Measurements from ENCODE around the gene FUT8.

Gene FUT8

DNA sequence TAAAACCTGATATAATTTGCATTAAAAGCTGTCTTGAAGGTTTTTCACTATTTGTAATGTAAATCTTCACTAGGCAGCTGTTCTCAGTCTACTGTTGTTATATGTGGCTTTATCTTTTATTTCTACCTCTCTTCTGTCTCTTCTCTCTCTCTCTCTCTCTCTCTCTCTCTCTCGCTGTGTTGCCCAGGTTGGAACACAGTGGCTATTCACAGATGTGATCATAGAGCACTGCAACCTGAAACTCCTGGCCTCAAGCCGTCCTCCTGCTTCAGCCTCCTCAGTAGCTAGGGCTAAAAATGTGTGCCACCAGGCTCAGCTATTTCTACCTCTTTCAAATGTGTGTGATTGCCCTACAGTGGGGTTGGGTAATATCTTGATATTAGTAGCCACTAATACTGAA, 21.1 kb downstream of the FUT8 start:
- peak overlapping the region; percentile 37 for H3K4me2 ChIP-seq (ENCODE audit: low read depth, low read length, poor library complexity, severe bottlenecking)
- peaks cover 76% of the 10 kb centered on the region for H3K79me2 ChIP-seq (ENCODE audit: insufficient read depth, low read length)
- H3K9ac ChIP-seq (ENCODE audit: low read depth, low read length, poor library complexity, severe bottlenecking) = no peak overlapping the region
- no peak for TF ChIP-seq EZH2phosphoT487 (IDR thresholded peaks at IDR 0.05; ENCODE audit: borderline replicate concordance)
- TF ChIP-seq, protein P1, sequence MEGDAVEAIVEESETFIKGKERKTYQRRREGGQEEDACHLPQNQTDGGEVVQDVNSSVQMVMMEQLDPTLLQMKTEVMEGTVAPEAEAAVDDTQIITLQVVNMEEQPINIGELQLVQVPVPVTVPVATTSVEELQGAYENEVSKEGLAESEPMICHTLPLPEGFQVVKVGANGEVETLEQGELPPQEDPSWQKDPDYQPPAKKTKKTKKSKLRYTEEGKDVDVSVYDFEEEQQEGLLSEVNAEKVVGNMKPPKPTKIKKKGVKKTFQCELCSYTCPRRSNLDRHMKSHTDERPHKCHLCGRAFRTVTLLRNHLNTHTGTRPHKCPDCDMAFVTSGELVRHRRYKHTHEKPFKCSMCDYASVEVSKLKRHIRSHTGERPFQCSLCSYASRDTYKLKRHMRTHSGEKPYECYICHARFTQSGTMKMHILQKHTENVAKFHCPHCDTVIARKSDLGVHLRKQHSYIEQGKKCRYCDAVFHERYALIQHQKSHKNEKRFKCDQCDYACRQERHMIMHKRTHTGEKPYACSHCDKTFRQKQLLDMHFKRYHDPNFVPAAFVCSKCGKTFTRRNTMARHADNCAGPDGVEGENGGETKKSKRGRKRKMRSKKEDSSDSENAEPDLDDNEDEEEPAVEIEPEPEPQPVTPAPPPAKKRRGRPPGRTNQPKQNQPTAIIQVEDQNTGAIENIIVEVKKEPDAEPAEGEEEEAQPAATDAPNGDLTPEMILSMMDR (conservative IDR thresholded peaks at IDR 0.05; ENCODE audit: low read length) = no peak
- peaks cover 4% of the 10 kb centered on the region for H4K20me1 ChIP-seq (ENCODE audit: insufficient read depth, low read length, poor library complexity, severe bottlenecking)
- no peaks in the 10 kb centered on the region; the same call in 1 of the 2 replicates for H3K36me3 ChIP-seq (ENCODE audit: insufficient read depth, low read length)
- H3F3A ChIP-seq (ENCODE audit: low read depth) = no peaks in the 10 kb centered on the region
- H3K4me3 ChIP-seq (ENCODE audit: low read length, poor library complexity, severe bottlenecking) = no peak overlapping the region
- peaks cover 3% of the 10 kb centered on the region for H3K9me3 ChIP-seq (ENCODE audit: insufficient read depth, low read depth, low read length)
- H2AFZ ChIP-seq (ENCODE audit: low read length) = no peak overlapping the region
- no peaks in the 10 kb centered on the region for H3K9me2 ChIP-seq (replicated peaks; ENCODE audit: low read depth, low read length)
- H3K27me3 ChIP-seq (ENCODE audit: insufficient read depth, low read length, poor library complexity, severe bottlenecking) = no peaks in the 10 kb centered on the region
- H3K4me1 ChIP-seq (ENCODE audit: insufficient read depth, low read length, poor library complexity, severe bottlenecking) = peaks cover 41% of the 10 kb centered on the region

DNA sequence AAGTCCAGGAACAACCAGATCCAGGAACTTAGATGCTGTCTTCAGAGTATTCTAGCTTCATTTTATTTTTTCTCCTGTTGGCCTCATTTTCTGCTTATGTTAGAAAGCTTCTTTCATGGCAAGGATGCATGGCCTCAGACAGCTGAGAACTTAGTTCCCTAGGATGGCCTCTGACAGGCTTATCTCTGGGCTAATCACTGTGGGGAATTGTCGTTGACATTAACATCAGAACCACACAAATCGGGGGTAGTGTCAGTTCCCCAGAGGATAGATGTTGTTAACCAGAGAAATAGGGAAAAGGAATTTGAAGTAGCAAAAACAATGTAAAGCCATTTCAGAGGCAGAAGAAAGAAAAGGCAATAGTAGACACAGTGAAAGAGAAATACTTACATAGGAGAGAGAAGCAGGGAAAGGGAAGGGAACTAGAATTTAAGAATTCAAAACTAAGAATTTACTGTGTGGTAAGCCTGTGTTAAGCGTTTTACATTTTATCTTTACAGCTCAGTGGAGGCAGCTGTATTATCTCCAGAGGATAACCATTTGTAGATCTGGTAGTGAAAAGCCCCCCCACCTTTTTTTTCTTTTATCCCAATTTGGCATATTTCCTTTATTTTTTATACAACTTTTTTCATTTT, 21.8 kb downstream of the FUT8 start:
- Histone ChIP-seq H3F3A (ENCODE audit: low read depth) (no peaks in the 10 kb centered on the region), H3K79me2 (ENCODE audit: insufficient read depth, low read length) (peaks cover 76% of the 10 kb centered on the region), H3K27me3 (ENCODE audit: insufficient read depth, low read length, poor library complexity, severe bottlenecking) (no peaks in the 10 kb centered on the region), H3K9me2 (replicated peaks; ENCODE audit: low read depth, low read length) (no peaks in the 10 kb centered on the region), H3K4me3 (ENCODE audit: low read length, poor library complexity, severe bottlenecking) (no peak overlapping the region), H4K20me1 (ENCODE audit: insufficient read depth, low read length, poor library complexity, severe bottlenecking) (peaks cover 10% of the 10 kb centered on the region), H3K4me2 (ENCODE audit: low read depth, low read length, poor library complexity, severe bottlenecking) (peak overlapping the region; percentile 37), H3K9me3 (ENCODE audit: insufficient read depth, low read depth, low read length) (peaks cover 3% of the 10 kb centered on the region), H2AFZ (ENCODE audit: low read length) (no peak overlapping the region), H3K9ac (ENCODE audit: low read depth, low read length, poor library complexity, severe bottlenecking) (no peak overlapping the region), H3K36me3 (ENCODE audit: insufficient read depth, low read length) (no peaks in the 10 kb centered on the region; the same call in 1 of the 2 replicates), H3K4me1 (ENCODE audit: insufficient read depth, low read length, poor library complexity, severe bottlenecking) (peaks cover 47% of the 10 kb centered on the region)
- no peak for TF ChIP-seq EZH2phosphoT487 (IDR thresholded peaks at IDR 0.05; ENCODE audit: borderline replicate concordance)
- TF ChIP-seq, protein P1 (conservative IDR thresholded peaks at IDR 0.05; ENCODE audit: low read length) = no peak

DNA sequence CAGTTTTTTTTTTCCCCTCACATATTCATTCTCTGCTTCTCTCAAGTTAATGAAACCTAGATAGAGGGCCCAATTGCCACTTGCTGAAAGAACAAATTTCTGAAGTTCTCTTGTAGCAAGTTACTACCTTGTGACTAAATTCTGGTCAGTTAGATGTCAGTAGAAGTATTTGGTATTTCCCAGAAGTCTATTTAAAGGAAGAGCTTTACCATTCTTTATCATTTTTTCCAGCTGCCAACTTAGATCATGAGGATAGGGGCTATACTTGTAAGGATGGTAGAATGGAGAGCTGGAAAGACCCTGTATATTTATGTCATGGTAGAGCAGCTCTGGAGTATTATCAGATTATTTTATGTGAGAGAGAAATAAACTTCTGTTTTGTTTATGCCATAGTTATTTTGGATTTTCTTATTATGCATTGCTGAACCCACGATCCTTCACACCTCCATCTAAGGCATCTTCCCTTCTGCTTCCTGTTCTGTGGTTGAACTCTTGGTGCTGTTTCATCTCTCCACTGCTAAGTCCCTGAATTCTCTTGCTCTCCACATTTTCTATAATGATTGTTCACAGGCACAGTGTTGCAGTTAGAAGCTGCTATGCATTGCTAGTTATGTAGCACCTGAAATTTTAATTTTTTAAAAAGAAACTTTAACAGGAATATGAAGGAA, 25.9 kb downstream of the FUT8 start:
- no peak overlapping the region for H2AFZ ChIP-seq (ENCODE audit: low read length)
- TF ChIP-seq, protein P1 (conservative IDR thresholded peaks at IDR 0.05; ENCODE audit: low read length) = no peak
- TF ChIP-seq EZH2phosphoT487 (IDR thresholded peaks at IDR 0.05; ENCODE audit: borderline replicate concordance) = no peak
- no peaks in the 10 kb centered on the region for H3K27me3 ChIP-seq (ENCODE audit: insufficient read depth, low read length, poor library complexity, severe bottlenecking)
- peaks cover 35% of the 10 kb centered on the region for H3K4me1 ChIP-seq (ENCODE audit: insufficient read depth, low read length, poor library complexity, severe bottlenecking)
- H3K9me3 ChIP-seq (ENCODE audit: insufficient read depth, low read depth, low read length) = peaks cover 3% of the 10 kb centered on the region
- H3K4me2 ChIP-seq (ENCODE audit: low read depth, low read length, poor library complexity, severe bottlenecking) = peak overlapping the region; percentile 61
- peaks cover 8% of the 10 kb centered on the region for H4K20me1 ChIP-seq (ENCODE audit: insufficient read depth, low read length, poor library complexity, severe bottlenecking)
- H3K36me3 ChIP-seq (ENCODE audit: insufficient read depth, low read length) = no peaks in the 10 kb centered on the region; the same call in 1 of the 2 replicates
- peak overlapping the region; percentile 14 for H3K9ac ChIP-seq (ENCODE audit: low read depth, low read length, poor library complexity, severe bottlenecking)
- no peaks in the 10 kb centered on the region for H3K9me2 ChIP-seq (replicated peaks; ENCODE audit: low read depth, low read length)
- peaks cover 76% of the 10 kb centered on the region for H3K79me2 ChIP-seq (ENCODE audit: insufficient read depth, low read length)
- H3K4me3 ChIP-seq (ENCODE audit: low read length, poor library complexity, severe bottlenecking) = peak overlapping the region; percentile 28
- H3F3A ChIP-seq (ENCODE audit: low read depth) = no peaks in the 10 kb centered on the region

Data from Loucy (cell line).